Measurements from ENCODE around the gene CDH8.

CDH8 gene

GRCh38 chr16:62036101-62036801 lies at the start of gene CDH8:
CDH8 (minus strand) TSS chr16:62036438; CDS start chr16:62021403, 15,035 bp downstream.
- no peak for DNase-seq

GRCh38 chr16:62079236-62079635 lies 43.0 kb upstream of the CDH8 start:
- DNase-seq: no peak

- DNase-seq: no peak
Measured at GRCh38 chr16:62077998-62078397, 41.8 kb upstream of the CDH8 start.

- DNase-seq: no peak
Measured at GRCh38 chr16:62076886-62077285, 40.6 kb upstream of the CDH8 start.

GRCh38 chr16:62068747-62069146 lies 32.5 kb upstream of the CDH8 start:
- no peak for DNase-seq

- DNase-seq: no peak
Measured at GRCh38 chr16:62067981-62068380, 31.7 kb upstream of the CDH8 start.

GRCh38 chr16:62067182-62067581 lies 30.9 kb upstream of the CDH8 start:
- DNase-seq: no peak

GRCh38 chr16:62066747-62067146 lies 30.5 kb upstream of the CDH8 start:
- DNase-seq: no peak

GRCh38 chr16:62064173-62064572 lies 27.9 kb upstream of the CDH8 start:
- DNase-seq: no peak

- DNase-seq: no peak
Measured at GRCh38 chr16:62060089-62060488, 23.9 kb upstream of the CDH8 start.

- no peak for DNase-seq
Measured at GRCh38 chr16:62059527-62059926, 23.3 kb upstream of the CDH8 start.

GRCh38 chr16:62058412-62058811 lies 22.2 kb upstream of the CDH8 start:
- no peak for DNase-seq

GRCh38 chr16:62051942-62052341 lies 15.7 kb upstream of the CDH8 start:
- DNase-seq: no peak

GRCh38 chr16:62050793-62051192 lies 14.6 kb upstream of the CDH8 start:
- DNase-seq: no peak

GRCh38 chr16:62046801-62047200 lies 10.6 kb upstream of the CDH8 start:
- no peak for DNase-seq

GRCh38 chr16:62041401-62041800 lies 5.2 kb upstream of the CDH8 start:
- no peak for DNase-seq

GRCh38 chr16:62038646-62039045 lies 2.4 kb upstream of the CDH8 start:
- DNase-seq: no peak

GRCh38 chr16:62038225-62038624 lies 2.0 kb upstream of the CDH8 start:
- DNase-seq: no peak

- no peak for DNase-seq
Measured at GRCh38 chr16:62036802-62037135, 531 bp upstream of the CDH8 start.

- no peak for DNase-seq
Measured at GRCh38 chr16:62035115-62036092, 834 bp downstream of the CDH8 start.

GRCh38 chr16:62034231-62035114 lies 1.8 kb downstream of the CDH8 start:
- no peak for DNase-seq

GRCh38 chr16:62033065-62033464 lies 3.2 kb downstream of the CDH8 start:
- DNase-seq: no peak

GRCh38 chr16:62029947-62030346 lies 6.3 kb downstream of the CDH8 start:
- DNase-seq: no peak

Data from CD4-positive, alpha-beta T cell treated with Interleukin-21 for 1 hour (primary cell).